Osteoblast (primary cell): ENCODE results near the gene FRMD6. TPM values are rescaled to one million over a fixed set of nuclear protein-coding genes. Genes with fewer than 3 reads are reported as not detected.
A peak's percentile ranks its signal among the peaks of the same experiment; 100 is the strongest.

Experiments
- DNase-seq: peaks from one replicate; pipeline ENCODE4 v3.0.0; 2011; ENCODE audit warnings: low spot score, mixed read lengths; ENCODE audit not compliant: insufficient read length; ENCODE audit errors: missing footprints
- H2AFZ ChIP-seq: 2 replicates; pipeline ENCODE4 v1.6.0; 2011; ENCODE audit warnings: mild to moderate bottlenecking, low read length
- H3K27ac ChIP-seq: 2 replicates; pipeline ENCODE4 v1.5.1; 2011; ENCODE audit warnings: mild to moderate bottlenecking, low read depth, low read length, moderate library complexity
- H3K27me3 ChIP-seq: 2 replicates; pipeline ENCODE4 v1.6.0; 2012; ENCODE audit warnings: mild to moderate bottlenecking, control low read depth, inconsistent platforms, low read length, moderate library complexity; ENCODE audit not compliant: insufficient read depth
- H3K36me3 ChIP-seq: 2 replicates; pipeline ENCODE4 v1.5.1; 2011; ENCODE audit warnings: mild to moderate bottlenecking, low read length, control low read depth, moderate library complexity; ENCODE audit not compliant: insufficient read depth
- H3K4me1 ChIP-seq: 2 replicates; pipeline ENCODE4 v1.5.1; 2011; ENCODE audit warnings: mild to moderate bottlenecking, low read length, control low read depth, moderate library complexity; ENCODE audit not compliant: insufficient read depth
- H3K4me2 ChIP-seq: 2 replicates; pipeline ENCODE4 v1.6.0; 2011; ENCODE audit warnings: mild to moderate bottlenecking, low read length; ENCODE audit not compliant: insufficient read depth
- H3K4me3 ChIP-seq: fragments of 200-600 bp; sonication (generic); 3 replicates; pipeline ENCODE4 v1.5.1; 2012; ENCODE audit warnings: mild to moderate bottlenecking, low read length, inconsistent platforms; ENCODE audit not compliant: insufficient read depth
- H3K79me2 ChIP-seq: 2 replicates; pipeline ENCODE4 v1.6.0; 2012; ENCODE audit warnings: mild to moderate bottlenecking, low read length, control low read depth, inconsistent platforms; ENCODE audit not compliant: insufficient read depth
- H3K9me3 ChIP-seq: 2 replicates; pipeline ENCODE4 v1.5.1; 2011; ENCODE audit warnings: low read depth, low read length, control low read depth
- H4K20me1 ChIP-seq: 2 replicates; pipeline ENCODE4 v1.6.0; 2012; ENCODE audit warnings: mild to moderate bottlenecking, low read length, control low read depth; ENCODE audit not compliant: insufficient read depth
- total RNA-seq: library from RNA; depleted of rRNA; stranded (reverse); fragments of >200 nt; gene quantifications from 2 replicates; pipeline ENCODE4 v1.2.3, GENCODE V29; 2012
- TF ChIP-seq, protein P1 (sequence below): IDR thresholded peaks from 2 replicates; pipeline ENCODE4 v1.5.1; 2011; ENCODE audit warnings: mild to moderate bottlenecking, low read depth, low read length, moderate library complexity; ENCODE audit errors: extremely low read depth

FRMD6 gene
- total RNA-seq, 1 donor, result 584 TPM

DNA sequence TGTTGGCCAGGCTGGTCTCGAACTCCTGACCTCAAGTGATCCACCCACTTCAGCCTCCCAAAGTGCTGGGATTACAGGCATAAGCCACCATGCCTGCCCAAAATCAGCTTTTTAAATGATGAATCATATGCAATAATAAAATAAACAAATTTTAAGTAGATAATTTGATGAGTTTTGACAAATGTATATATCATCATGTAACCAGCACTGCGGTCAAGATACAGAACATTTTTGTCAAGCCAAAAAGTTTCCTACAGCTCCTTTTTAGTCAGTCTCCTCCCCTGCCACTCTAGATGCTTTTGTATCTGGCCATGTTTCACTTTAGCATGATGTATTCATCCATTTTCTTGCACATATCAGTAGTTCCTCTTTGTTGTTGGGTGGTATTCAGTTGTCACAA is 17.2 kb downstream of the FRMD6 start:
- Histone ChIP-seq H3K4me3 (no peak overlapping the region), H3K36me3 (peaks cover 12% of the 10 kb centered on the region), H3K27ac (peak overlapping the region; percentile 50), H3K9me3 (no peaks in the 10 kb centered on the region), H3K4me2 (no peak overlapping the region), H4K20me1 (peaks cover 56% of the 10 kb centered on the region), H2AFZ (no peak overlapping the region), H3K4me1 (peaks cover 46% of the 10 kb centered on the region), H3K27me3 (no peaks in the 10 kb centered on the region), H3K79me2 (peaks cover 100% of the 10 kb centered on the region)
- TF ChIP-seq, protein P1, sequence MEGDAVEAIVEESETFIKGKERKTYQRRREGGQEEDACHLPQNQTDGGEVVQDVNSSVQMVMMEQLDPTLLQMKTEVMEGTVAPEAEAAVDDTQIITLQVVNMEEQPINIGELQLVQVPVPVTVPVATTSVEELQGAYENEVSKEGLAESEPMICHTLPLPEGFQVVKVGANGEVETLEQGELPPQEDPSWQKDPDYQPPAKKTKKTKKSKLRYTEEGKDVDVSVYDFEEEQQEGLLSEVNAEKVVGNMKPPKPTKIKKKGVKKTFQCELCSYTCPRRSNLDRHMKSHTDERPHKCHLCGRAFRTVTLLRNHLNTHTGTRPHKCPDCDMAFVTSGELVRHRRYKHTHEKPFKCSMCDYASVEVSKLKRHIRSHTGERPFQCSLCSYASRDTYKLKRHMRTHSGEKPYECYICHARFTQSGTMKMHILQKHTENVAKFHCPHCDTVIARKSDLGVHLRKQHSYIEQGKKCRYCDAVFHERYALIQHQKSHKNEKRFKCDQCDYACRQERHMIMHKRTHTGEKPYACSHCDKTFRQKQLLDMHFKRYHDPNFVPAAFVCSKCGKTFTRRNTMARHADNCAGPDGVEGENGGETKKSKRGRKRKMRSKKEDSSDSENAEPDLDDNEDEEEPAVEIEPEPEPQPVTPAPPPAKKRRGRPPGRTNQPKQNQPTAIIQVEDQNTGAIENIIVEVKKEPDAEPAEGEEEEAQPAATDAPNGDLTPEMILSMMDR, result no peak
- no peak for DNase-seq

DNA sequence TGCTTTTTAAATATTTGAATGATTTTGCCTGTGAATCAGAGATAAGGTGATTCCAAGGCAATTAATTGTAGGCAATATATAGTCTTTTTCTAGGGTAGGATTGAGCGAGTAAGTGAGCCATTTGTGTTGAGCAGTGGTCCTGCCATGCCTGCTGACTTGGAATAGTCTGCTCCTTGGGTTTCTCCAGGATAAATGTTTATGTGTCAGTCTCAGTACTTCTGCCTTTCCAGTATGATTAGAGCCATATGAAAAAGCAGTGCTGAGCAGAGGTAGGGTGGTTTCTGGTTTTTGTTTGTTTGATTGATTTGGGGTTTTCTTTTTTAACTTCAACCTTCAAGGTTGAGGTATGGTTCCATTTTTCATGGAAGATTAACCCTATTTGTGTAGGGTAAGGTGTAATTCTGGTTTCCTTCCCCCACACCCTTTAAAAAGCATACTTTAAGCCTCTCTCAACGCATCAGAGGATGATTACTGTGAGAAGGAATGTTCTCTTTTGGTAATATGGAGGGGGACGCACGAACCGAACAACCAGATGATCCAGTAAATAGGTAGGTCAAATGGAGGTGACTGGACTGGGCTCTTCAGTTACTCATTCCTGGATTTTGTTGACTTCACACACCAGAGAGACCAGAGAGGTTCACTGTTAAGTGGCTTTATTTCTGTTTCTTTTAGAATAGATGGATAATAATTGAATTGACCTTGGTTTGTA is 22.7 kb downstream of the FRMD6 start:
- Histone ChIP-seq H3K79me2 (peaks cover 99% of the 10 kb centered on the region), H3K9me3 (no peaks in the 10 kb centered on the region), H3K4me3 (no peak overlapping the region), H3K36me3 (peaks cover 22% of the 10 kb centered on the region), H3K4me2 (peak overlapping the region; percentile 59), H2AFZ (no peak overlapping the region), H3K27me3 (no peaks in the 10 kb centered on the region), H3K4me1 (peaks cover 73% of the 10 kb centered on the region), H4K20me1 (peaks cover 52% of the 10 kb centered on the region), H3K27ac (peak overlapping the region; percentile 81)
- no peak for DNase-seq
- TF ChIP-seq, protein P1, result no peak

DNA sequence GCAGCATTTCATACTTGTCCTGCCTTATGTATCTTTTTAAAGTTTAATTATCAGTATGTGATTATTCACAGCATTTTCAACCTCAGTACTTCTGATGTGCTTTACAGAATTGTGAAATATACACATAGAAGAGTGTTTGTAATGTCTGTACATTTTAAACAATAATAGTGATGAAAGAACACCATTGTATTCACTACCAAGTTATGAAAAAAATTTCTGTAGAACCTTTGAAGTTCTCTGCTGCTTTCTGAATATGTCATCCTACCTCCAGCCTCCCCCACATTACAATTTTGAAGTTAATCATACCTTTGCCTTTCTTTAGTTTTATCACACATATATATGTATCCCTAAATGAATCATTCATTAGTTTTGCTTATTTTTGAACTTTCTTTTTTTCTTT is 24.8 kb downstream of the FRMD6 start:
- TF ChIP-seq, protein P1, result no peak
- no peaks in the 10 kb centered on the region for H3K27me3 ChIP-seq
- H3K4me1 ChIP-seq, result peaks cover 94% of the 10 kb centered on the region
- DNase-seq, result no peak
- peak overlapping the region; percentile 81 for H3K27ac ChIP-seq
- H4K20me1 ChIP-seq, result peaks cover 71% of the 10 kb centered on the region
- H3K79me2 ChIP-seq, result peaks cover 99% of the 10 kb centered on the region
- H3K4me3 ChIP-seq, result no peak overlapping the region
- peak overlapping the region; percentile 46 for H3K4me2 ChIP-seq
- H2AFZ ChIP-seq, result no peak overlapping the region
- no peaks in the 10 kb centered on the region for H3K9me3 ChIP-seq
- H3K36me3 ChIP-seq, result peaks cover 25% of the 10 kb centered on the region

DNA sequence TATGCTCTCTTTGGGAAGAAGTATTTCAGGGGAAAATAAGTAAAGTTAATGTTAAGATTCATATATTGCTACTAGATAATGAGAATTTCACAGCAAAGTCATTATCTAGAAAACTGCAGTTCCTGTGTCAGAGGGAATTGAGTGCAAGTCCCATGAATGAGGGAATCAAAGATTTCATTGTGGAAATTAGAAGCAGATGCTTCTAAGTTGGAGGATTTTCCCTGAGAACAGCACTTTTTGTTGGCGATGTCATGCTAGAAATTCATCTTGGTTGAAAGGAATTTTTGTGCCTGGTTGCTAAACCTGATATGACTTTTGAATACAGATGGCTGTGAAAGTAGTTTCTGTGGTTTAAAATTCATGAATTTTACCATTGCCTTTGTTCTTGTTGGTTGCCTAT is 25.6 kb downstream of the FRMD6 start:
- Histone ChIP-seq H3K4me2 (peak overlapping the region; percentile 46), H3K27ac (peak overlapping the region; percentile 81), H3K79me2 (peaks cover 99% of the 10 kb centered on the region), H3K27me3 (no peaks in the 10 kb centered on the region), H3K9me3 (no peaks in the 10 kb centered on the region), H2AFZ (no peak overlapping the region), H3K36me3 (peaks cover 25% of the 10 kb centered on the region), H4K20me1 (peaks cover 77% of the 10 kb centered on the region), H3K4me1 (peaks cover 96% of the 10 kb centered on the region), H3K4me3 (no peak overlapping the region)
- DNase-seq, result no peak
- TF ChIP-seq, protein P1, result no peak
